Spleen (tissue), 11 donors: Measurements from ENCODE around the gene PRSS2. TPM values are rescaled to one million over a fixed set of nuclear protein-coding genes. Genes with fewer than 3 reads are reported as not detected.
"Not testable (repeated sequence)": the region's sequence is repeated elsewhere in the genome, so short reads cannot be mapped to it uniquely, and the experiment has no call there.

Experiments used
- DNase-seq: peaks from one replicate; pipeline ENCODE4 v3.0.0-alpha.2; 2020
- H3K27ac ChIP-seq, 8 donors: fragments of 200-600 bp; sonication (generic) in 7 of 8; 1 replicate in 4 of 8; 2 replicates in 4 of 8; pipeline versions ENCODE4 v1.5.0 to v1.8.0; 2016 to 2021; ENCODE audit warnings: inconsistent platforms in 4 of 8, mild to moderate bottlenecking in 4 of 8, moderate library complexity in 1 of 8
- H3K27me3 ChIP-seq, 7 donors: fragments of 200-600 bp; sonication (generic) in 6 of 7; replicated peaks in 1 of 7; 1 replicate in 4 of 7; 2 replicates in 3 of 7; pipeline versions ENCODE4 v1.5.0 to v1.8.0; 2016 to 2021; ENCODE audit warnings: inconsistent platforms in 3 of 7, mild to moderate bottlenecking in 1 of 7
- H3K36me3 ChIP-seq, 6 donors: fragments of 200-600 bp; sonication (generic) in 5 of 6; 1 replicate in 4 of 6; 2 replicates in 2 of 6; pipeline versions ENCODE4 v1.5.0 to v1.8.0; 2016 to 2021; ENCODE audit warnings: inconsistent platforms in 2 of 6
- H3K4me1 ChIP-seq, 6 donors: fragments of 200-600 bp; sonication (generic) in 5 of 6; 1 replicate in 3 of 6; 2 replicates in 3 of 6; pipeline versions ENCODE4 v1.5.0 to v1.8.0; 2016 to 2021; ENCODE audit warnings: inconsistent platforms in 3 of 6
- H3K4me3 ChIP-seq, 8 donors: fragments of 200-600 bp; sonication (generic) in 7 of 8; 1 replicate in 4 of 8; 2 replicates in 4 of 8; pipeline versions ENCODE4 v1.5.0 to v1.8.0; 2016 to 2021; ENCODE audit warnings: inconsistent platforms in 4 of 8, mild to moderate bottlenecking in 4 of 8, moderate library complexity in 2 of 8
- H3K9me3 ChIP-seq, 8 donors: fragments of 200-600 bp; sonication (generic) in 7 of 8; 1 replicate in 4 of 8; 2 replicates in 4 of 8; pipeline versions ENCODE4 v1.5.0 to v1.8.0; 2016 to 2021; ENCODE audit warnings: inconsistent platforms in 4 of 8
- POLR2A ChIP-seq, 3 donors: fragments of 450-650 bp; IDR thresholded peaks; one replicate each; pipeline ENCODE4 v1.5.1; 2017; ENCODE audit warnings: antibody characterized with exemption in 3 of 3, mild to moderate bottlenecking in 1 of 3
- POLR2AphosphoS5 ChIP-seq, 3 donors: sonication (generic); formaldehyde crosslinking; IDR thresholded peaks; one replicate each; pipeline ENCODE4 v1.5.1; 2017; ENCODE audit warnings: antibody characterized with exemption in 3 of 3
- WGBS, 5 donors: extraction: QIAGEN DNeasy Blood & Tissue Kit in 3 of 5; methylation state at CpG; one replicate each; pipeline versions ENCODE4 v1.1.5 to v1.1.7; 2013 to 2018; 5-methylcytosine and 5-hydroxymethylcytosine counted together
- intact Hi-C: fragments of 100-400 bp; cut with DNase I; formaldehyde crosslinking; loops from one replicate; pipeline ENCODE4 v1.15.0; 2023; ENCODE audit warnings: low total_unique reads
- polyA plus RNA-seq, 3 donors: library from polyadenylated mRNA; stranded (reverse); fragments of 200-250 nt; gene quantifications; one replicate each; pipeline ENCODE4 v1.2.1, GENCODE V29; 2013
- total RNA-seq, 7 donors: library from RNA; depleted of rRNA in 3 of 7; stranded (reverse); fragments of >200 nt in 3 of 7; fragmentation: NEBNext Ultra II Directional in 4 of 7; extraction: Animal tissue kit (Norgen Biotek cat#: 25700) in 4 of 7; gene quantifications; one replicate each; pipeline versions ENCODE4 v1.1.0 to v1.2.1, GENCODE V29; 2016 to 2021
- TF ChIP-seq, protein P1 (sequence below), 11 experiments: fragments of 200-600 bp in 7 of 11; fragments of 450-650 bp in 4 of 11; sonication (generic) in 4 of 11; IDR thresholded peaks in 8 of 11; conservative IDR thresholded peaks in 3 of 11; 1 replicate in 7 of 11; 2 replicates in 4 of 11; pipeline versions ENCODE4 v1.4.0 to v1.8.0; 2016 to 2021; ENCODE audit warnings: antibody characterized with exemption in 11 of 11, inconsistent platforms in 4 of 11, mild to moderate bottlenecking in 1 of 11
- donor health status: healthy with polysubstance abuse.
- donor health status: DM: no; HTN: no; CAD: no; lungs with moderate emphysema.
- donor health status: DM: no; HTN: no; CAD: no.
- donor health status: Bipolar disorder and iron deficiency.
- donor health status: healthy.
- donor health status: DM: no; HTN: no; CAD: no.
- donor health status: DM: yes; HTN: yes; CAD: no.

Gene PRSS2
- total and polyA plus RNA-seq, 10 donors: 1.1 to 14.5 (median 2.6) TPM; not detected in 4

DNA sequence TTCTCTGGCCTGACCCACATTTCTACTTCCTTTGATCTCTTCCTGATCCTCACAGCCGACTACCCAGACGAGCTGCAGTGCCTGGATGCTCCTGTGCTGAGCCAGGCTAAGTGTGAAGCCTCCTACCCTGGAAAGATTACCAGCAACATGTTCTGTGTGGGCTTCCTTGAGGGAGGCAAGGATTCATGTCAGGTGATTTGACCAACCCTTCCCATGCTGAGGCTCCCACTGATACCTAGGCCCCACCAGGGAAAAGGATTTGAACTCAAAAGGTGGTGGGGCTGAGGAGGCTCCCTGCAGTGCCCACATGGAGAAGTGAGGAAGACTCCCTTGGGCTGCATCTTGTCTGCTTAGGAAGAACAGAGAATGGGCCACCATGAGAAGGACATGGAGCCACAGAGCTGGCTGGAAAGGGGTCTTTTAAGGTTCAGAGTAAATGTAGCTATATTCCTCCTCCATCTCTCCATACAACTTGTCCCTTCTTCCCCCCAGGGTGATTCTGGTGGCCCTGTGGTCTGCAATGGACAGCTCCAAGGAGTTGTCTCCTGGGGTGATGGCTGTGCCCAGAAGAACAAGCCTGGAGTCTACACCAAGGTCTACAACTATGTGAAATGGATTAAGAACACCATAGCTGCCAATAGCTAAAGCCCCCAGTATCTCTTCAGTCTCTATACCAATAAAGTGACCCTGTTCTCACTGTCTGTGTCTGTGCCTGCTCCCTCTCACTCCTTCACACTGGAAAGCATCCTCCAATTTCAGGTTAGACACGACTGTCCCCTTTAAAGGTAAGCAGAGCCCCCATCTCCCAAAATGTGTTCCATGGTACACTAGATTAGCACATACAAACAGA is 18.2 kb upstream of the PRSS2 start:
- 65 to 75% (median 69%) methylated on average over 3 of the region's 3 CpGs for WGBS, 5 donors
- H3K36me3 ChIP-seq: no peaks in the 10 kb centered on the region
- no peak overlapping the region for H3K27ac ChIP-seq
- H3K4me1 ChIP-seq: no peaks in the 10 kb centered on the region
- no peaks in the 10 kb centered on the region for H3K27me3 ChIP-seq
- H3K9me3 ChIP-seq: no peaks in the 10 kb centered on the region
- intact Hi-C loops: no loop called here
- TF ChIP-seq, protein P1, sequence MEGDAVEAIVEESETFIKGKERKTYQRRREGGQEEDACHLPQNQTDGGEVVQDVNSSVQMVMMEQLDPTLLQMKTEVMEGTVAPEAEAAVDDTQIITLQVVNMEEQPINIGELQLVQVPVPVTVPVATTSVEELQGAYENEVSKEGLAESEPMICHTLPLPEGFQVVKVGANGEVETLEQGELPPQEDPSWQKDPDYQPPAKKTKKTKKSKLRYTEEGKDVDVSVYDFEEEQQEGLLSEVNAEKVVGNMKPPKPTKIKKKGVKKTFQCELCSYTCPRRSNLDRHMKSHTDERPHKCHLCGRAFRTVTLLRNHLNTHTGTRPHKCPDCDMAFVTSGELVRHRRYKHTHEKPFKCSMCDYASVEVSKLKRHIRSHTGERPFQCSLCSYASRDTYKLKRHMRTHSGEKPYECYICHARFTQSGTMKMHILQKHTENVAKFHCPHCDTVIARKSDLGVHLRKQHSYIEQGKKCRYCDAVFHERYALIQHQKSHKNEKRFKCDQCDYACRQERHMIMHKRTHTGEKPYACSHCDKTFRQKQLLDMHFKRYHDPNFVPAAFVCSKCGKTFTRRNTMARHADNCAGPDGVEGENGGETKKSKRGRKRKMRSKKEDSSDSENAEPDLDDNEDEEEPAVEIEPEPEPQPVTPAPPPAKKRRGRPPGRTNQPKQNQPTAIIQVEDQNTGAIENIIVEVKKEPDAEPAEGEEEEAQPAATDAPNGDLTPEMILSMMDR (IDR thresholded peaks at IDR 0.05 in 8 of 11, conservative IDR thresholded peaks at IDR 0.05 in 3 of 11): no peak
- no peak for TF ChIP-seq POLR2A (IDR thresholded peaks at IDR 0.05)
- no peak for DNase-seq
- H3K4me3 ChIP-seq: no peak overlapping the region

DNA sequence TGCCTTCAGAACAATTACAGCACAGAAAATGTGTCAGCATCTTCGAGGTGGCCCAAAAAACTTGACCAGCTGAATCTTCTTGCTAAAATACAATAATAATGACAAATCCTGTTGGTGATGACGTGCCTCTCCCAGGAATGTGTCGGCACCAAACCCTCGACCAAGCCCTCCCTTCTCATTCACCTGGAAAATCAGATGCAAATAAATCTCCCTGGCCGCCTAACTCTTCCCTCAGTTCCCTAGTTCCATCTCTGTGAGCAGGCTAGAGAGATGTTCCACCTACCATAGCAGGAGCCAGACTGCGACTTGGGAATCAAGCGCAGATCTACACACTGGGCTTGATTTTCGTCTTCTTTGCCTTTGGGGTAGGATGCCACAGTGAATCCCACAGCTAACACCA is 17.4 kb upstream of the PRSS2 start:
- WGBS, 5 donors: 54 to 82% (median 64%) methylated on average over 8 of the region's 8 CpGs
- Histone ChIP-seq H3K9me3 (no peaks in the 10 kb centered on the region), H3K4me1 (no peaks in the 10 kb centered on the region), H3K27ac (no peak overlapping the region), H3K36me3 (no peaks in the 10 kb centered on the region), H3K27me3 (no peaks in the 10 kb centered on the region), H3K4me3 (no peak overlapping the region)
- intact Hi-C loops: no loop called here
- no peak for TF ChIP-seq POLR2AphosphoS5 (IDR thresholded peaks at IDR 0.05)
- no peak for TF ChIP-seq POLR2A (IDR thresholded peaks at IDR 0.05)
- TF ChIP-seq, protein P1 (IDR thresholded peaks at IDR 0.05 in 8 of 11, conservative IDR thresholded peaks at IDR 0.05 in 3 of 11): no peak
- DNase-seq: no peak

DNA sequence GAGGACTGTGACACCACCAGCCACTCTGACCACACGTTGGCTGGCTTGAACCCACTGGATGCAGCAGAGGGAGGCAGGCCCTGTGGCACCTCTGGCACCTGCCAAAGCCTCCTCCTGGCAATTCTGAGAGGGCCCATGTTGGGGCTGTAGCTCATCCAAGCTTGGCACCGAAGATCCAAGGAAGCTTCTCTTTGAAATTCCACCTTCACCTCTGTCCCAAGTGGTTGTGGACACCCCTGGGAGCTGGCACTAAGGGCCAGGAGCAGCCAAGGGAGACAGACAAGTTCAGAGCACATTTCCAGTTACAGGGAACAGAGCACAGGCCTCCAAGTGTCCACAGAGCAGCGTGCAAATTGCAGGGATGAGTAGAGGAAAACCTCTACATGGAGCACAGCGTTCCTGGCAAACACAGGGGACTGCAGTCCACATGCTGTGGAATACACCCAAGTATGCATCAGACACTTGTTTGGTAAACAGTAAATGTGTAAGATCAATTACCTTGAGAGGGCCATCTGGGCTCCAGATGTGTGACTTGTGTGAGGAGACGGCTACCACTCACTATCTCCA is 16.8 kb upstream of the PRSS2 start:
- H3K4me1 ChIP-seq, H3K27me3 ChIP-seq, H3K27ac ChIP-seq, H3K4me3 ChIP-seq, DNase-seq, H3K36me3 ChIP-seq, H3K9me3 ChIP-seq, intact Hi-C loops: not testable (repeated sequence)
- WGBS, 5 donors: 62 to 78% (median 68%) methylated on average over 5 of the region's 5 CpGs

DNA sequence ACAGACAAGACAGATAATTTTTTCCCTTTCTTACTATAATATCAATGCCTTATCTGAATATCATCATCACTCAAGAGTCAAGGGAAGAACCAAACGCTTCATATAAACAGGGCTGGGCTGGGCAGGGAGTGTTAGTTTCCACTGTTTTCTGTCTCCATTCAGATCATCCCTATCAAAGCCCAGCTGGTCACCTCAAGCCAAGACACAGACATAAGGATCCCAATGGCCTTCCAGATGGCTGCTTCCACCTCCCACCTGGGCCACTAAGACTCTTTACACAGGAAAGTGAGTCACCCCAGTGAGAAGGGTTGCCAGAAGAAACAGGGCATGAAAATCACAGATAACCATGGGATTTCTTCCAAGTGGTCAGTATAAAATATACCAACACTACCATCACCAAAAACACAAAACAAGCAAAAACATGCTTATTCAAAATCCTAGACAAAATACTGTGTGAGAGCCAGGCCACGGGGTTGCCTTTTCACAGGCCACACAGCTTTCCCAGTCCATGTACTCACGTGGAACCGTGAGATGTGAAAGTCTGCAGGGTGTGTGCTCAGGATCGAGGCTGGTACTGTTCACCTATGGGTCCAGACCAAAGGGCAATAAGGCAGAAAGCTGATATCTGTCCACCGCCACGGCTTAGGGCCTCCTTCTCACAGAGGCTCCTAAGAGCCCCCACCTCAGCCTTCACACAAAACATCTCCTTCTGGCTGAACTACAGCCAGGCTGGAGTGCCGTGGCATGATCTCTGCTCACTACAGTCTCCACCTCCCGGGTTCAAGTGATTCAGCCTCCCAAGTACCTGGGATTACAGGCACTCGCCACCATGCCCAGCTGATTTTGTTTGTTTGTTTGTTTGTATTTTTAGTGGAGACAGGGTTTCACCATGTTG is 15.8 kb upstream of the PRSS2 start:
- intact Hi-C loops: no loop called here
- Histone ChIP-seq H3K4me1 (no peaks in the 10 kb centered on the region), H3K27me3 (no peaks in the 10 kb centered on the region), H3K4me3 (no peak overlapping the region), H3K36me3 (no peaks in the 10 kb centered on the region), H3K9me3 (no peaks in the 10 kb centered on the region), H3K27ac (no peak overlapping the region)
- DNase-seq: no peak
- TF ChIP-seq POLR2A (IDR thresholded peaks at IDR 0.05) (no peak), POLR2AphosphoS5 (IDR thresholded peaks at IDR 0.05) (no peak)
- TF ChIP-seq, protein P1 (IDR thresholded peaks at IDR 0.05 in 8 of 11, conservative IDR thresholded peaks at IDR 0.05 in 3 of 11): no peak
- WGBS, 5 donors: 77 to 90% (median 78%) methylated on average over 10 of the region's 10 CpGs

DNA sequence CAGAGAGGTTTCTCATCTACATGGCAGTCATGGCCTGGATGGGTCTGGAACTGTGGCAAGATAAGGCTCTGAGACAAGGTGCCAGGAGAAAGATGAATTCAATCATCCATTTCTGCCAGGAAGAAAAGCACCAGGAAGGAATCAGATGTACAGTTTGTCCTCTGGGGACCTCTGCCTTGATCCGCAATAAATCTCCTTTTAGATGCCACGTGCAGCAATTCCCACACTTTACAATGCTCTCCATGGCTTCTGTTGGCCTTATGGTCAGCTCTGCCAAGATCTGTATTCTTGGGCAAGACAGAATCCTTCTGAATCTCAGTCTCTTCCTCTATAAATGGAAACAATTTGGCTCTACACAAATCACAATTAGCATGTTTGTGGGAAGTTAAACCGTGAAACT is 12.5 kb upstream of the PRSS2 start:
- H3K9me3 ChIP-seq, DNase-seq, H3K27ac ChIP-seq, H3K4me3 ChIP-seq, intact Hi-C loops, H3K4me1 ChIP-seq, H3K27me3 ChIP-seq, H3K36me3 ChIP-seq: not testable (repeated sequence)
- WGBS, 5 donors: 60 to 87% (median 81%) methylated on average over 1 to 3 of the region's 3 CpGs
